SK-N-SH (cell line): ENCODE measurements around the gene NUDT22.

ENCODE experiments used
- EP300 ChIP-seq, 2 experiments: IDR thresholded peaks; 2 replicates each; pipeline versions ENCODE4 v1.4.0 to v1.6.1; 2012; ENCODE audit warnings: borderline replicate concordance in 1 of 2, low read depth in 1 of 2, low read length in 1 of 2
- FOXJ3 ChIP-seq: sonication (generic); formaldehyde crosslinking; IDR thresholded peaks from 2 replicates; pipeline ENCODE4 v1.5.1; 2020; ENCODE audit warnings: mild to moderate bottlenecking, missing genetic modification reagents
- RAD21 ChIP-seq: IDR thresholded peaks from 2 replicates; pipeline ENCODE4 v1.6.1; 2012; ENCODE audit warnings: mild to moderate bottlenecking, low read length
- TF ChIP-seq, protein P1 (sequence below): fragments of 200-600 bp; sonication (generic); IDR thresholded peaks from 2 replicates; pipeline ENCODE4 v1.6.1; 2017; ENCODE audit warnings: antibody characterized with exemption, mild to moderate bottlenecking, moderate library complexity
- TF ChIP-seq, protein P2 (sequence below): fragments of 150-350 bp; IDR thresholded peaks from 2 replicates; pipeline ENCODE4 v1.6.1; 2017; ENCODE audit warnings: antibody characterized with exemption, low read length, low read depth, borderline replicate concordance
- TF ChIP-seq, protein P3 (sequence below): IDR thresholded peaks from 2 replicates; pipeline ENCODE4 v1.4.0; 2012; ENCODE audit warnings: low read depth
- TF ChIP-seq, protein P4 (sequence below): IDR thresholded peaks from 2 replicates; pipeline ENCODE4 v1.4.0; 2012; ENCODE audit warnings: low read depth, borderline replicate concordance

DNA sequence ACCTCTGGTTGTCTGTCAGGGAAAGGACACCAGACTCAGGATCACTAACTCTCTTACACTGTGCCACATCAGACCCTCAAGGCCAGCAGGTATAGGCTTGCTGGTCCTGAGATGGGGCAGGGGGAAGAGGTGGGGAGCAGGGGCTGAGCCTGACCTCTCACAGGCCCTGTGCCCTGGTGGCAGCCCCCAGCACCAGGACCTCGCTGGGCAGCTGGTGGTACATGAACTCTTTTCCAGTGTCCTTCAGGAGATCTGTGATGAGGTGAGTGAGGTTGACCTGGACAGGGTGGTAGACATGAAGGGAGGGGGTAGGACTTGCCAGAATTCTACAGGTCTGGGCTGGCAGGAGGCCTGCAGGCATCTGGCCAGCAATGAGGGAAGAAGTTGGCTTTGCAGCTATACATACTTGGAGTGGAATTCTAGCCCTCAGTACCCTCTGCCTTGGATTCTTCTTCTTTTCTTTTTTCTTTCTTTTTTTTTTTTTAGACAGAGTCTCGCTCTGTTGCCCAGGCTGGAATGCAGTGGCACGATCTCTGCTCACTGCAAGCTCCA lies 1.4 kb downstream of the NUDT22 start:
- TF ChIP-seq, protein P1, sequence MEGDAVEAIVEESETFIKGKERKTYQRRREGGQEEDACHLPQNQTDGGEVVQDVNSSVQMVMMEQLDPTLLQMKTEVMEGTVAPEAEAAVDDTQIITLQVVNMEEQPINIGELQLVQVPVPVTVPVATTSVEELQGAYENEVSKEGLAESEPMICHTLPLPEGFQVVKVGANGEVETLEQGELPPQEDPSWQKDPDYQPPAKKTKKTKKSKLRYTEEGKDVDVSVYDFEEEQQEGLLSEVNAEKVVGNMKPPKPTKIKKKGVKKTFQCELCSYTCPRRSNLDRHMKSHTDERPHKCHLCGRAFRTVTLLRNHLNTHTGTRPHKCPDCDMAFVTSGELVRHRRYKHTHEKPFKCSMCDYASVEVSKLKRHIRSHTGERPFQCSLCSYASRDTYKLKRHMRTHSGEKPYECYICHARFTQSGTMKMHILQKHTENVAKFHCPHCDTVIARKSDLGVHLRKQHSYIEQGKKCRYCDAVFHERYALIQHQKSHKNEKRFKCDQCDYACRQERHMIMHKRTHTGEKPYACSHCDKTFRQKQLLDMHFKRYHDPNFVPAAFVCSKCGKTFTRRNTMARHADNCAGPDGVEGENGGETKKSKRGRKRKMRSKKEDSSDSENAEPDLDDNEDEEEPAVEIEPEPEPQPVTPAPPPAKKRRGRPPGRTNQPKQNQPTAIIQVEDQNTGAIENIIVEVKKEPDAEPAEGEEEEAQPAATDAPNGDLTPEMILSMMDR = no peak
- TF ChIP-seq, protein P2, sequence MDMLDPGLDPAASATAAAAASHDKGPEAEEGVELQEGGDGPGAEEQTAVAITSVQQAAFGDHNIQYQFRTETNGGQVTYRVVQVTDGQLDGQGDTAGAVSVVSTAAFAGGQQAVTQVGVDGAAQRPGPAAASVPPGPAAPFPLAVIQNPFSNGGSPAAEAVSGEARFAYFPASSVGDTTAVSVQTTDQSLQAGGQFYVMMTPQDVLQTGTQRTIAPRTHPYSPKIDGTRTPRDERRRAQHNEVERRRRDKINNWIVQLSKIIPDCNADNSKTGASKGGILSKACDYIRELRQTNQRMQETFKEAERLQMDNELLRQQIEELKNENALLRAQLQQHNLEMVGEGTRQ = no peak
- TF ChIP-seq FOXJ3 (CRISPR knock-in tag) = no peak
- TF ChIP-seq, protein P3, sequence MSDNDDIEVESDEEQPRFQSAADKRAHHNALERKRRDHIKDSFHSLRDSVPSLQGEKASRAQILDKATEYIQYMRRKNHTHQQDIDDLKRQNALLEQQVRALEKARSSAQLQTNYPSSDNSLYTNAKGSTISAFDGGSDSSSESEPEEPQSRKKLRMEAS = no peak
- TF ChIP-seq, protein P4, sequence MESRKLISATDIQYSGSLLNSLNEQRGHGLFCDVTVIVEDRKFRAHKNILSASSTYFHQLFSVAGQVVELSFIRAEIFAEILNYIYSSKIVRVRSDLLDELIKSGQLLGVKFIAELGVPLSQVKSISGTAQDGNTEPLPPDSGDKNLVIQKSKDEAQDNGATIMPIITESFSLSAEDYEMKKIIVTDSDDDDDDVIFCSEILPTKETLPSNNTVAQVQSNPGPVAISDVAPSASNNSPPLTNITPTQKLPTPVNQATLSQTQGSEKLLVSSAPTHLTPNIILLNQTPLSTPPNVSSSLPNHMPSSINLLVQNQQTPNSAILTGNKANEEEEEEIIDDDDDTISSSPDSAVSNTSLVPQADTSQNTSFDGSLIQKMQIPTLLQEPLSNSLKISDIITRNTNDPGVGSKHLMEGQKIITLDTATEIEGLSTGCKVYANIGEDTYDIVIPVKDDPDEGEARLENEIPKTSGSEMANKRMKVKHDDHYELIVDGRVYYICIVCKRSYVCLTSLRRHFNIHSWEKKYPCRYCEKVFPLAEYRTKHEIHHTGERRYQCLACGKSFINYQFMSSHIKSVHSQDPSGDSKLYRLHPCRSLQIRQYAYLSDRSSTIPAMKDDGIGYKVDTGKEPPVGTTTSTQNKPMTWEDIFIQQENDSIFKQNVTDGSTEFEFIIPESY = no peak
- no peak for TF ChIP-seq RAD21
- TF ChIP-seq EP300 (IDR thresholded peaks at IDR 0.05; ENCODE audit: borderline replicate concordance in 1 of 2, low read depth in 1 of 2, low read length in 1 of 2) = no peak
